K562 (cell line): ENCODE measurements around the gene LTBP1. TPM values are rescaled to one million over a fixed set of nuclear protein-coding genes. Genes with fewer than 3 reads are reported as not detected.
A peak's percentile ranks its signal among the peaks of the same experiment; 100 is the strongest.

Source experiments
- HNRNPH1 ChIP-seq: fragments of 200-400 bp; formaldehyde crosslinking; optimal IDR thresholded peaks from 2 replicates; pipeline ENCODE3; 2017; ENCODE audit warnings: low read depth, mild to moderate bottlenecking, low read length, moderate library complexity
- IRF2 ChIP-seq: sonication (generic); formaldehyde crosslinking; IDR thresholded peaks from 2 replicates; pipeline ENCODE4 v1.8.1; 2022; ENCODE audit warnings: mild to moderate bottlenecking, missing genetic modification reagents
- NFE2 ChIP-seq: IDR thresholded peaks from 2 replicates; pipeline ENCODE4 v1.6.1; 2014; ENCODE audit warnings: antibody characterized with exemption, low read depth
- NFRKB ChIP-seq: fragments of 450-650 bp; IDR thresholded peaks from 2 replicates; pipeline ENCODE4 v1.6.1; 2016; ENCODE audit warnings: low read depth
- NR2C1 ChIP-seq, 2 experiments: fragments of 450-650 bp; IDR thresholded peaks; 2 replicates each; pipeline ENCODE4 v1.6.1; 2017; ENCODE audit warnings: mild to moderate bottlenecking in 2 of 2, antibody characterized with exemption in 1 of 2, inconsistent platforms in 1 of 2, missing compliant biosample characterization in 1 of 2, missing genetic modification characterization in 1 of 2
- RBBP5 ChIP-seq: fragments of 200-600 bp; sonication (generic); IDR thresholded peaks from 2 replicates; pipeline ENCODE4 v1.6.1; 2012; ENCODE audit warnings: borderline replicate concordance, mild to moderate bottlenecking, low read length, control low read depth, inconsistent platforms; ENCODE audit not compliant: insufficient read depth, poor library complexity, severe bottlenecking
- SMC3 ChIP-seq: conservative IDR thresholded peaks from 2 replicates; pipeline ENCODE4 v1.6.1; 2011; ENCODE audit warnings: low read depth, low read length, improper control_type of control experiment; ENCODE audit not compliant: insufficient read depth
- SNIP1 ChIP-seq: fragments of 450-650 bp; IDR thresholded peaks from 2 replicates; pipeline ENCODE4 v1.7.1; 2017; ENCODE audit warnings: low read depth, mild to moderate bottlenecking
- SUPT5H ChIP-seq: fragments of 450-650 bp; IDR thresholded peaks from 2 replicates; pipeline ENCODE4 v1.6.1; 2016
- ZNF140 ChIP-seq: fragments of 250-450 bp; sonication (Bioruptor Pico); IDR thresholded peaks from 2 replicates; pipeline ENCODE4 v1.8.0; 2021; ENCODE audit warnings: moderate library complexity, mild to moderate bottlenecking, inconsistent platforms
- ZNF253 ChIP-seq: fragments of 250-450 bp; sonication (Bioruptor Pico); conservative IDR thresholded peaks from 2 replicates; pipeline ENCODE4 v1.6.1; 2021; ENCODE audit warnings: mild to moderate bottlenecking
- ZNF830 ChIP-seq: fragments of 250-450 bp; sonication (Bioruptor Pico); IDR thresholded peaks from 2 replicates; pipeline ENCODE4 v1.5.0; 2021; ENCODE audit warnings: mild to moderate bottlenecking
- polyA plus RNA-seq, 8 experiments: library from polyadenylated mRNA; depleted of rRNA in 4 of 8; stranded (reverse) in 5 of 8; unstranded in 3 of 8; fragments of >200 nt; fragmentation: Nextera tagmentation in 2 of 8; fragmentation: Illumina TruSeq in 1 of 8; extraction: Ambion mirVana in 2 of 8; extraction: Trizol in 1 of 8; gene quantifications; 2 replicates each; pipeline versions ENCODE4 v1.2.1 to v1.2.3, GENCODE V29; 2011 to 2014; ENCODE audit warnings: inconsistent platforms in 1 of 8, missing spikeins in 1 of 8
- total RNA-seq, 7 experiments: library from RNA; depleted of rRNA in 6 of 7; stranded (reverse); fragments of >200 nt in 6 of 7; fragmentation: Illumina TruSeq in 2 of 7; extraction: Trizol in 2 of 7; gene quantifications; 2 replicates each; pipeline versions ENCODE4 v1.2.1 to v1.2.3, GENCODE V29; 2011 to 2021; ENCODE audit warnings: low replicate concordance in 1 of 7
- TF ChIP-seq, protein P1 (sequence below), 3 experiments: fragments of 200-800 bp in 1 of 3; fragments of 250-450 bp in 1 of 3; fragments of 450-650 bp in 1 of 3; sonication (Bioruptor Pico) in 1 of 3; sonication (Bioruptor generic) in 1 of 3; formaldehyde crosslinking in 1 of 3; IDR thresholded peaks; 2 replicates each; pipeline versions ENCODE4 v1.6.1 to v1.8.0; 2016 to 2022; ENCODE audit warnings: mild to moderate bottlenecking in 2 of 3, missing genetic modification characterization in 2 of 3, missing compliant biosample characterization in 1 of 3, moderate library complexity in 1 of 3
- TF ChIP-seq, protein P2 (sequence below): fragments of 250-450 bp; sonication (Bioruptor Pico); IDR thresholded peaks from 2 replicates; pipeline ENCODE4 v1.4.0; 2020
- TF ChIP-seq, protein P3 (sequence below): sonication (generic); formaldehyde crosslinking; IDR thresholded peaks from 2 replicates; pipeline ENCODE4 v1.8.1; 2022; ENCODE audit warnings: missing genetic modification reagents
- TF ChIP-seq, protein P4 (sequence below): sonication (generic); formaldehyde crosslinking; IDR thresholded peaks from 2 replicates; pipeline ENCODE4 v1.8.0; 2022; ENCODE audit warnings: missing genetic modification reagents, mild to moderate bottlenecking, borderline replicate concordance
- TF ChIP-seq, protein P5 (sequence below): sonication (generic); formaldehyde crosslinking; IDR thresholded peaks from 2 replicates; pipeline ENCODE4 v1.8.1; 2023; ENCODE audit warnings: mild to moderate bottlenecking, missing genetic modification reagents

LTBP1 gene
- total and polyA plus RNA-seq, 9 of the 15 experiments (the other 6 are each of a cell fraction or from before 2014, with no cell fraction given): 3.6 to 16.4 (median 8.5) TPM

DNA sequence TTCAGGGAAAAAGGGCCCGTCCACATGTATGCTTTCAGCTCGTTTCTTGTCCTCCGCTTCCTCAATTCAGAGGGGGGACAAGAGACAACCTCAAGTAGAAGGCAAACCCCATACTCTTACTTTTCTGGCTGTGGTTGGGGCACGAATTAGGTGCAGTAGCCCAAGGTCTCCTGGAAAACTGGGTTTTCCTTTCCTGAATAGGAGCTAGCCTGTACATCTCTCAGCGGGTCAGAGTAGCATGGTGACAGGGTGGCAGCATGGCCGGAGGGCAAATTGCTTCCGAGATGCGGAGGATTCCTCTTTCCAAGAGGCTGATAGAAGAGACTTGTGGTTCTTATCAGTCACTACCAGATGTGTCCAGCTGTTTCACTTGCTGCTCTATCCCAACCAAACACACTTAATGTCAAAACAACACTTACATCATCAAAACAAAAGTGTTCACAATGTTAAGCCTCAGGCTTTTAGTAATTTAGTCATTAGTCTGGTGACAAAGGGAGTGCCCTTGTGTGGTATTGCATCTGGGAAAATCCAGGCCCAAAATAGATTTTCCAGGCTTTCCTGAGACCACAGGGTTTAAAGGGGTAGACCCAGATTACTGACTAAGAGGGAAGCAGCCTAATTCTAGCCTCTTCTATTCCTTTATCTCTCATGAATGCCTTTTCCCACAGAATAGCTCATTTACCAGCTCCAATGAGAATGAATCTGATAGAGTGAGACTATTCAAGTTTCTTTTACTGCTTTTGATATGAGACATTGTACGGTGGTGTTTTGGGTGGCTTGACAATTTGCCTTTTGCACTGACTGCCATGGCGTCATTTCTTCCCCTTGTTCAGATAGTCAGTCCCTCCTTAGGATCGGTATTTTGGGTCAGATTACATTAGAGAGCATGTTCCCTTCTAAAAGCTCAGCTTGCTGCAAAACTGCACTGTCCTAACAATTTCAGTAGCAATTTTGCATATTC lies 162.0 kb downstream of the LTBP1 start (continued):
- TF ChIP-seq, protein P1, sequence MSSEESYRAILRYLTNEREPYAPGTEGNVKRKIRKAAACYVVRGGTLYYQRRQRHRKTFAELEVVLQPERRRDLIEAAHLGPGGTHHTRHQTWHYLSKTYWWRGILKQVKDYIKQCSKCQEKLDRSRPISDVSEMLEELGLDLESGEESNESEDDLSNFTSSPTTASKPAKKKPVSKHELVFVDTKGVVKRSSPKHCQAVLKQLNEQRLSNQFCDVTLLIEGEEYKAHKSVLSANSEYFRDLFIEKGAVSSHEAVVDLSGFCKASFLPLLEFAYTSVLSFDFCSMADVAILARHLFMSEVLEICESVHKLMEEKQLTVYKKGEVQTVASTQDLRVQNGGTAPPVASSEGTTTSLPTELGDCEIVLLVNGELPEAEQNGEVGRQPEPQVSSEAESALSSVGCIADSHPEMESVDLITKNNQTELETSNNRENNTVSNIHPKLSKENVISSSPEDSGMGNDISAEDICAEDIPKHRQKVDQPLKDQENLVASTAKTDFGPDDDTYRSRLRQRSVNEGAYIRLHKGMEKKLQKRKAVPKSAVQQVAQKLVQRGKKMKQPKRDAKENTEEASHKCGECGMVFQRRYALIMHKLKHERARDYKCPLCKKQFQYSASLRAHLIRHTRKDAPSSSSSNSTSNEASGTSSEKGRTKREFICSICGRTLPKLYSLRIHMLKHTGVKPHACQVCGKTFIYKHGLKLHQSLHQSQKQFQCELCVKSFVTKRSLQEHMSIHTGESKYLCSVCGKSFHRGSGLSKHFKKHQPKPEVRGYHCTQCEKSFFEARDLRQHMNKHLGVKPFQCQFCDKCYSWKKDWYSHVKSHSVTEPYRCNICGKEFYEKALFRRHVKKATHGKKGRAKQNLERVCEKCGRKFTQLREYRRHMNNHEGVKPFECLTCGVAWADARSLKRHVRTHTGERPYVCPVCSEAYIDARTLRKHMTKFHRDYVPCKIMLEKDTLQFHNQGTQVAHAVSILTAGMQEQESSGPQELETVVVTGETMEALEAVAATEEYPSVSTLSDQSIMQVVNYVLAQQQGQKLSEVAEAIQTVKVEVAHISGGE (CRISPR knock-in tag; IDR thresholded peaks at IDR 0.05): peak in 1 of 3 experiments; percentile 80; a peak in 2 of 6 replicates
- TF ChIP-seq, protein P2, sequence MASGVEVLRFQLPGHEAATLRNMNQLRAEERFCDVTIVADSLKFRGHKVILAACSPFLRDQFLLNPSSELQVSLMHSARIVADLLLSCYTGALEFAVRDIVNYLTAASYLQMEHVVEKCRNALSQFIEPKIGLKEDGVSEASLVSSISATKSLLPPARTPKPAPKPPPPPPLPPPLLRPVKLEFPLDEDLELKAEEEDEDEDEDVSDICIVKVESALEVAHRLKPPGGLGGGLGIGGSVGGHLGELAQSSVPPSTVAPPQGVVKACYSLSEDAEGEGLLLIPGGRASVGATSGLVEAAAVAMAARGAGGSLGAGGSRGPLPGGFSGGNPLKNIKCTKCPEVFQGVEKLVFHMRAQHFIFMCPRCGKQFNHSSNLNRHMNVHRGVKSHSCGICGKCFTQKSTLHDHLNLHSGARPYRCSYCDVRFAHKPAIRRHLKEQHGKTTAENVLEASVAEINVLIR: peak; percentile 26; the same call in 1 of the 2 replicates
- no peak for TF ChIP-seq ZNF140 (CRISPR knock-in tag)
- TF ChIP-seq NR2C1 (IDR thresholded peaks at IDR 0.05): no peak
- peak; percentile 71 for TF ChIP-seq NR2C1 (tag; IDR thresholded peaks at IDR 0.05)
- no peak for TF ChIP-seq ZNF253 (CRISPR knock-in tag)
- TF ChIP-seq, protein P3, sequence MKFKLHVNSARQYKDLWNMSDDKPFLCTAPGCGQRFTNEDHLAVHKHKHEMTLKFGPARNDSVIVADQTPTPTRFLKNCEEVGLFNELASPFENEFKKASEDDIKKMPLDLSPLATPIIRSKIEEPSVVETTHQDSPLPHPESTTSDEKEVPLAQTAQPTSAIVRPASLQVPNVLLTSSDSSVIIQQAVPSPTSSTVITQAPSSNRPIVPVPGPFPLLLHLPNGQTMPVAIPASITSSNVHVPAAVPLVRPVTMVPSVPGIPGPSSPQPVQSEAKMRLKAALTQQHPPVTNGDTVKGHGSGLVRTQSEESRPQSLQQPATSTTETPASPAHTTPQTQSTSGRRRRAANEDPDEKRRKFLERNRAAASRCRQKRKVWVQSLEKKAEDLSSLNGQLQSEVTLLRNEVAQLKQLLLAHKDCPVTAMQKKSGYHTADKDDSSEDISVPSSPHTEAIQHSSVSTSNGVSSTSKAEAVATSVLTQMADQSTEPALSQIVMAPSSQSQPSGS (CRISPR knock-in tag): no peak
- TF ChIP-seq SMC3: no peak
- TF ChIP-seq, protein P4, sequence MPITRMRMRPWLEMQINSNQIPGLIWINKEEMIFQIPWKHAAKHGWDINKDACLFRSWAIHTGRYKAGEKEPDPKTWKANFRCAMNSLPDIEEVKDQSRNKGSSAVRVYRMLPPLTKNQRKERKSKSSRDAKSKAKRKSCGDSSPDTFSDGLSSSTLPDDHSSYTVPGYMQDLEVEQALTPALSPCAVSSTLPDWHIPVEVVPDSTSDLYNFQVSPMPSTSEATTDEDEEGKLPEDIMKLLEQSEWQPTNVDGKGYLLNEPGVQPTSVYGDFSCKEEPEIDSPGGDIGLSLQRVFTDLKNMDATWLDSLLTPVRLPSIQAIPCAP (CRISPR knock-in tag): no peak
- no peak for TF ChIP-seq IRF2 (CRISPR knock-in tag)
- peak; percentile 32 for TF ChIP-seq RBBP5
- TF ChIP-seq SNIP1: no peak
- no peak for TF ChIP-seq NFRKB
- no peak for TF ChIP-seq ZNF830 (CRISPR knock-in tag)
- TF ChIP-seq NFE2: peak; percentile 32; the same call in 1 of the 2 replicates
- no peak for TF ChIP-seq HNRNPH1
- no peak for TF ChIP-seq SUPT5H
- TF ChIP-seq, protein P5, sequence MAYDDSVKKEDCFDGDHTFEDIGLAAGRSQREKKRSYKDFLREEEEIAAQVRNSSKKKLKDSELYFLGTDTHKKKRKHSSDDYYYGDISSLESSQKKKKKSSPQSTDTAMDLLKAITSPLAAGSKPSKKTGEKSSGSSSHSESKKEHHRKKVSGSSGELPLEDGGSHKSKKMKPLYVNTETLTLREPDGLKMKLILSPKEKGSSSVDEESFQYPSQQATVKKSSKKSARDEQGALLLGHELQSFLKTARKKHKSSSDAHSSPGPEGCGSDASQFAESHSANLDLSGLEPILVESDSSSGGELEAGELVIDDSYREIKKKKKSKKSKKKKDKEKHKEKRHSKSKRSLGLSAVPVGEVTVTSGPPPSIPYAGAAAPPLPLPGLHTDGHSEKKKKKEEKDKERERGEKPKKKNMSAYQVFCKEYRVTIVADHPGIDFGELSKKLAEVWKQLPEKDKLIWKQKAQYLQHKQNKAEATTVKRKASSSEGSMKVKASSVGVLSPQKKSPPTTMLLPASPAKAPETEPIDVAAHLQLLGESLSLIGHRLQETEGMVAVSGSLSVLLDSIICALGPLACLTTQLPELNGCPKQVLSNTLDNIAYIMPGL: no peak
